Astrocyte of the spinal cord (primary cell): Measurements from ENCODE around the gene DSG4.

Experiments used
- DNase-seq: peaks from one replicate; pipeline ENCODE4 v3.0.0; 2011; ENCODE audit warnings: low read depth, low spot score
- H3K4me3 ChIP-seq: 2 replicates; pipeline ENCODE4 v1.5.1; 2011; ENCODE audit warnings: low read depth, mild to moderate bottlenecking, low read length, moderate library complexity
- CTCF ChIP-seq: IDR thresholded peaks from 2 replicates; pipeline ENCODE4 v1.5.1; 2012; ENCODE audit warnings: low read depth, mild to moderate bottlenecking, low read length, inconsistent platforms
- in situ Hi-C: cut with HindIII; loops from 2 replicates; pipeline ENCODE4 v1.10.0; 2017; ENCODE audit warnings: low sequenced_read_pairs

Gene DSG4

GRCh38 chr18:31420032-31420431, 43.5 kb downstream of the DSG4 start:
- no peak for TF ChIP-seq CTCF
- DNase-seq, result no peak
- in situ Hi-C loops, result no loop called here
- no peak overlapping the region for H3K4me3 ChIP-seq

DNA sequence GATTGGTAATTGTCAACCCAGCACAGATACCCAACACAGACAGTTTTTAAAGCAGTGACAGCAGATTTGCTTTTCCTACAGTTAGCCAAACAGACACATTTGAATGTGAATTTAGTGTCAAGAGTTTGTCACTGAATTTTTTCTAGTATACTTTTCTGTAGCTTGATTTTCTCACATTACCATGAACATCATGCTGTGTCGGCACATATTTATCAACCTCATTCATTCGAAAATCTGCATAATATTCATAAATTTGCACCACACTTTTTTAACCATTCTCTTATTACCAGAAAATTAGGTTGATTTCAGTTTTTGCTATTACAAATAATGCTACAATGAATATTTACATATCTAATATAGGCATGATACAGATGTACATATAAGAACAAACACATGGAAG, 43.9 kb downstream of the DSG4 start:
- no peak overlapping the region for H3K4me3 ChIP-seq
- DNase-seq, result no peak
- no peak for TF ChIP-seq CTCF
- in situ Hi-C loops, result no loop called here

- TF ChIP-seq CTCF, result peak; percentile 81
- no peak overlapping the region for H3K4me3 ChIP-seq
- peak; percentile 43 for DNase-seq
- in situ Hi-C loops, result no loop called here
Observed at GRCh38 chr18:31424383-31424988, 47.9 kb downstream of the DSG4 start.

GRCh38 chr18:31426021-31426420, 49.4 kb downstream of the DSG4 start:
- no peak overlapping the region for H3K4me3 ChIP-seq
- in situ Hi-C loops, result no loop called here
- TF ChIP-seq CTCF, result no peak
- DNase-seq, result no peak

DNA sequence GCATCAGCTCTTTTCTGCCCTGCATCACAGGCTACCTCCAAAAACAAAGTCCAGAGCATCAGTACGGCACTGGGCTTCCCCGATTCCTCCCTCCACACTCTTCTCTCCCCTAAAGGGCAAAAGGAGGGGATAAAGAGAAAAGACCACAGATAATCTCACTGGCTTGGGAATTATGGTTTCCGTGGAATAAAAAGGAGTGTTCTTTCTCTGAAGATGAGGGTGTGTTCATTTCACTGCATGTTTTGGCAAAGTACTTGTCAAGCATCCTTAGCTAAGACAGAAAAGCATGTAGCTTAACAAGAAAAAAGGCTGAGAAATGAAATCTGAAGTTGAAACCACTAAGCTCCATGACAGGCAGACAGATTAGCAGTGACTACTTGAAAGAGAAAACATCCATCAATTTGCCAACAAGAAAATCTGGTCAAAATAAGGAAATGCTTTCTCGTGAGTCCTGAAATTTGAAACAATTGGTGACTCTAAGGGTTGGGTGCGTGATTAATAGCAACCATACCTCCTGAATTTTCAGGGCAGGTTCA, 50.4 kb downstream of the DSG4 start:
- TF ChIP-seq CTCF, result no peak
- H3K4me3 ChIP-seq, result no peak overlapping the region
- in situ Hi-C loops, result no loop called here
- DNase-seq, result no peak

DNA sequence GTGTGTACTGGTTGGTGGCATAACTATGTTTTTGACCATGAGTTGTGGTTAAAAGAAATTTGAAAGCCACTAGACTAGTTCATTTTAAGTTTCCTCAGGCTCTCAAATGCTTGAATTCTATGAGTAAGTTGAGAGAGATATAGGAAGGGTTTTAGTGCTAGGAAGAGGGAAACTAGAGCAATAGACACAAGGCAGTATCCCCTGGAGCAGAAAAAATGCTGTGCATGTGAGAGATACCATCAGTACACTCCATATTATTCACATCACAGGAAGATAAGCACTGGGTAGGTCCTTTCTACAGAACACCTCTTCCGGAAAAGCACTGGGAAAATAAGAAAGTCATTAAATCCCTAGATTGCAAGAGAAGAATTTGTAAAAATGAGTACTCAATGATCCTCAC, 51.6 kb downstream of the DSG4 start:
- no peak overlapping the region for H3K4me3 ChIP-seq
- in situ Hi-C loops, result no loop called here
- no peak for TF ChIP-seq CTCF
- DNase-seq, result no peak
